Adrenal gland (tissue), 12 donors: Measurements from ENCODE around the gene ANKLE2. TPM values are rescaled to one million over a fixed set of nuclear protein-coding genes. Genes with fewer than 3 reads are reported as not detected.

Experiments
- DNase-seq, 7 donors: peaks; one replicate each; pipeline ENCODE4 v3.0.0-alpha.2; 2019 to 2020
- H3K27ac ChIP-seq, 5 donors: fragments of 200-600 bp; sonication (generic) in 4 of 5; 1 replicate in 3 of 5; 2 replicates in 2 of 5; pipeline versions ENCODE4 v1.5.1 to v1.8.0; 2016 to 2020; ENCODE audit warnings: mild to moderate bottlenecking in 1 of 5
- H3K27me3 ChIP-seq: fragments of 200-600 bp; 2 replicates; pipeline ENCODE4 v1.8.0; 2021
- H3K36me3 ChIP-seq, 2 donors: fragments of 200-600 bp; replicated peaks in 1 of 2; 1 replicate in 1 of 2; 2 replicates in 1 of 2; pipeline versions ENCODE4 v1.5.1 to v1.8.0; 2018 to 2022
- H3K4me1 ChIP-seq, 2 donors: fragments of 200-600 bp; replicated peaks in 1 of 2; 1 replicate in 1 of 2; 2 replicates in 1 of 2; pipeline versions ENCODE4 v1.5.1 to v1.8.0; 2018 to 2021
- H3K4me3 ChIP-seq, 4 donors: fragments of 200-600 bp; sonication (generic) in 3 of 4; one replicate each; pipeline ENCODE4 v1.5.1; 2016 to 2018
- H3K9me3 ChIP-seq, 3 donors: fragments of 200-600 bp; sonication (generic) in 1 of 3; replicated peaks in 1 of 3; 1 replicate in 2 of 3; 2 replicates in 1 of 3; pipeline versions ENCODE4 v1.5.1 to v1.8.0; 2016 to 2021
- CTCF ChIP-seq, 6 experiments: fragments of 450-650 bp in 4 of 6; fragments of 200-600 bp in 2 of 6; sonication (generic) in 1 of 6; IDR thresholded peaks; 1 replicate in 5 of 6; 2 replicates in 1 of 6; pipeline versions ENCODE4 v1.5.1 to v1.8.0; 2016 to 2021; ENCODE audit warnings: antibody characterized with exemption in 6 of 6, mild to moderate bottlenecking in 2 of 6, moderate library complexity in 1 of 6
- POLR2A ChIP-seq, 2 donors: fragments of 450-650 bp; IDR thresholded peaks; one replicate each; pipeline ENCODE4 v1.6.1; 2017; ENCODE audit warnings: antibody characterized with exemption in 2 of 2, mild to moderate bottlenecking in 2 of 2, moderate library complexity in 1 of 2
- WGBS, 4 donors: extraction: QIAGEN DNeasy Blood & Tissue Kit in 2 of 4; methylation state at CpG; one replicate each; pipeline versions ENCODE4 v1.1.5 to v1.1.7; 2013 to 2017; 5-methylcytosine and 5-hydroxymethylcytosine counted together
- intact Hi-C, 2 donors: fragments of 100-400 bp; cut with DNase I; formaldehyde crosslinking; loops; one replicate each; pipeline versions ENCODE4 v1.14.1 to v1.15.0; 2022 to 2023
- polyA plus RNA-seq, 3 donors: library from polyadenylated mRNA; stranded (reverse); fragments of 200-250 nt in 2 of 3; fragments of 350-450 nt in 1 of 3; fragmentation: Illumina TruSeq in 1 of 3; extraction: RNeasy Lipid Tissue Mini Kit (QIAGEN cat#74804) in 1 of 3; gene quantifications; one replicate each; pipeline ENCODE4 v1.2.3, GENCODE V29; 2013 to 2014
- total RNA-seq, 9 donors: library from RNA; depleted of rRNA in 4 of 9; stranded (reverse); fragments of >200 nt in 4 of 9; fragments of 120-200 nt in 1 of 9; fragmentation: NEBNext Ultra II Directional in 1 of 9; extraction: Animal tissue kit (Norgen Biotek cat#: 25700) in 1 of 9; gene quantifications; one replicate each; pipeline versions ENCODE4 v1.1.0 to v1.2.4, GENCODE V29; 2013 to 2023
- donor health status: healthy with polysubstance abuse.
- donor health status: Bipolar disorder and iron deficiency.
- donor health status: DM: yes; HTN: yes; CAD: no.
- donor health status: DM: no; HTN: no; CAD: no.
- donor health status: DM: no; HTN: no; CAD: no.
- donor health status: DM: yes; HTN: yes; CAD: no.

ANKLE2 gene
- total and polyA plus RNA-seq, 12 donors: 43.6 to 76.1 (median 59.9) TPM

GRCh38 chr12:132739600-132740312 is 21.9 kb downstream of the ANKLE2 start:
- H3K27ac ChIP-seq: no peak overlapping the region
- H3K36me3 ChIP-seq: peaks cover 0 to 93% of the 10 kb centered on the region in 2 donors
- intact Hi-C loops: no loop called here
- no peak for TF ChIP-seq POLR2A (IDR thresholded peaks at IDR 0.05)
- TF ChIP-seq CTCF (IDR thresholded peaks at IDR 0.05): no peak
- no peaks in the 10 kb centered on the region for H3K9me3 ChIP-seq
- H3K4me3 ChIP-seq: no peak overlapping the region
- no peaks in the 10 kb centered on the region for H3K27me3 ChIP-seq
- no peak for DNase-seq
- no peaks in the 10 kb centered on the region for H3K4me1 ChIP-seq
- 84 to 87% (median 86%) methylated on average over 19 of the region's 19 CpGs for WGBS, 4 donors

- Histone ChIP-seq H3K36me3 (peaks cover 0 to 88% of the 10 kb centered on the region in 2 donors), H3K27ac (no peak overlapping the region), H3K9me3 (no peaks in the 10 kb centered on the region), H3K4me3 (no peak overlapping the region), H3K27me3 (no peaks in the 10 kb centered on the region), H3K4me1 (no peaks in the 10 kb centered on the region)
- 92 to 96% (median 94%) methylated on average over 6 to 15 of the region's 15 CpGs for WGBS, 4 donors
- intact Hi-C loops: no loop called here
- no peak for DNase-seq
- no peak for TF ChIP-seq POLR2A (IDR thresholded peaks at IDR 0.05)
- no peak for TF ChIP-seq CTCF (IDR thresholded peaks at IDR 0.05)
These were observed 24.7 kb downstream of the ANKLE2 start for GRCh38 chr12:132736913-132737312.

GRCh38 chr12:132736378-132736777 is 25.3 kb downstream of the ANKLE2 start:
- Histone ChIP-seq H3K36me3 (peaks cover 0 to 88% of the 10 kb centered on the region in 2 donors), H3K4me3 (no peak overlapping the region), H3K27ac (no peak overlapping the region), H3K4me1 (no peaks in the 10 kb centered on the region), H3K9me3 (no peaks in the 10 kb centered on the region), H3K27me3 (no peaks in the 10 kb centered on the region)
- intact Hi-C loops: no loop called here
- TF ChIP-seq CTCF (IDR thresholded peaks at IDR 0.05) (no peak), POLR2A (IDR thresholded peaks at IDR 0.05) (no peak)
- DNase-seq: no peak
- WGBS, 4 donors: 90 to 93% (median 92%) methylated on average over 11 to 12 of the region's 12 CpGs

- TF ChIP-seq CTCF (IDR thresholded peaks at IDR 0.05): no peak
- no peak for TF ChIP-seq POLR2A (IDR thresholded peaks at IDR 0.05)
- H3K36me3 ChIP-seq: peaks cover 0 to 88% of the 10 kb centered on the region in 2 donors
- 89 to 96% (median 94%) methylated on average over 17 to 20 of the region's 20 CpGs for WGBS, 4 donors
These were observed 26.1 kb downstream of the ANKLE2 start for GRCh38 chr12:132735496-132735895.

More at GRCh38 chr12:132735496-132735895, 26.1 kb downstream of the ANKLE2 start:
- H3K4me3 ChIP-seq: no peak overlapping the region
- no peak overlapping the region for H3K27ac ChIP-seq
- no peaks in the 10 kb centered on the region for H3K27me3 ChIP-seq
- no peaks in the 10 kb centered on the region for H3K4me1 ChIP-seq
- no peak for DNase-seq
- intact Hi-C loops: no loop called here
- H3K9me3 ChIP-seq: no peaks in the 10 kb centered on the region
